Naive thymus-derived CD4-positive, alpha-beta T cell (primary cell): ENCODE data around the gene KCNA10. TPM values are rescaled to one million over a fixed set of nuclear protein-coding genes. Genes with fewer than 3 reads are reported as not detected.

Source experiments
- ATAC-seq: fragments of 150-1000 bp; cut with Tn5 transposase; 2 replicates; pipeline ENCODE4 v1.10.0; 2021; ENCODE audit warnings: mild to moderate bottlenecking, moderate library complexity
- CTCF ChIA-PET: fragments of 350-600 bp; sonication (Branson Sonifier 250); formaldehyde crosslinking; loops from one replicate; lab custom pipeline; 2021; ENCODE audit warnings: antibody characterized with exemption; lab: Charles Lee
- POLR2A ChIA-PET: fragments of 350-600 bp; sonication (Branson Sonifier 250); formaldehyde crosslinking; loops from one replicate; lab custom pipeline; 2021; ENCODE audit warnings: antibody characterized with exemption, inconsistent platforms; lab: Charles Lee
- DNase-seq, 9 donors: peaks; one replicate each; pipeline versions ENCODE4 v3.0.0 to v3.0.0-alpha.2; 2020 to 2022; ENCODE audit warnings: mixed read lengths in 1 of 9
- H3K27ac ChIP-seq: one replicate; pipeline ENCODE4 v1.7.0; 2013; ENCODE audit warnings: mild to moderate bottlenecking, low read depth, low read length, moderate library complexity
- H3K27me3 ChIP-seq, 2 donors: one replicate each; pipeline ENCODE4 v1.7.0; 2013; ENCODE audit warnings: low read length in 2 of 2, mild to moderate bottlenecking in 2 of 2, moderate library complexity in 2 of 2; ENCODE audit not compliant: control insufficient read depth in 2 of 2, insufficient read depth in 2 of 2
- H3K36me3 ChIP-seq, 3 experiments: 1 replicate in 2 of 3; 2 replicates in 1 of 3; pipeline ENCODE4 v1.7.0; 2013; ENCODE audit warnings: low read length in 3 of 3, mild to moderate bottlenecking in 3 of 3, moderate library complexity in 1 of 3; ENCODE audit not compliant: insufficient read depth in 3 of 3, control insufficient read depth in 2 of 3
- H3K4me1 ChIP-seq, 2 donors: one replicate each; pipeline ENCODE4 v1.7.0; 2013; ENCODE audit warnings: low read length in 2 of 2, mild to moderate bottlenecking in 2 of 2, moderate library complexity in 1 of 2; ENCODE audit not compliant: control insufficient read depth in 2 of 2, insufficient read depth in 2 of 2
- H3K4me3 ChIP-seq: 2 replicates; pipeline ENCODE4 v1.7.0; 2013; ENCODE audit warnings: mild to moderate bottlenecking, low read length
- H3K9me3 ChIP-seq, 3 experiments: 1 replicate in 2 of 3; 2 replicates in 1 of 3; pipeline ENCODE4 v1.7.0; 2013; ENCODE audit warnings: low read length in 3 of 3; ENCODE audit not compliant: control insufficient read depth in 2 of 3
- H3K27ac Mint-ChIP-seq, 9 donors: one replicate each; pipeline ENCODE4 v1.8.0; 2020 to 2022; ENCODE audit warnings: mixed read lengths in 9 of 9, mild to moderate bottlenecking in 8 of 9, moderate library complexity in 5 of 9, inconsistent platforms in 2 of 9
- H3K27me3 Mint-ChIP-seq, 5 donors: one replicate each; pipeline ENCODE4 v1.8.0; 2021 to 2022; ENCODE audit warnings: mixed read lengths in 5 of 5, mild to moderate bottlenecking in 1 of 5
- H3K36me3 Mint-ChIP-seq, 5 donors: one replicate each; pipeline ENCODE4 v1.8.0; 2020 to 2022; ENCODE audit warnings: mixed read lengths in 5 of 5, mild to moderate bottlenecking in 3 of 5, inconsistent platforms in 1 of 5
- H3K4me1 Mint-ChIP-seq, 7 donors: one replicate each; pipeline ENCODE4 v1.8.0; 2020 to 2022; ENCODE audit warnings: mixed read lengths in 7 of 7, mild to moderate bottlenecking in 3 of 7, inconsistent platforms in 1 of 7
- H3K4me3 Mint-ChIP-seq, 10 donors: one replicate each; pipeline ENCODE4 v1.8.0; 2020 to 2022; ENCODE audit warnings: mild to moderate bottlenecking in 10 of 10, mixed read lengths in 10 of 10, moderate library complexity in 6 of 10, inconsistent platforms in 2 of 10
- H3K9me3 Mint-ChIP-seq, 11 donors: one replicate each; pipeline ENCODE4 v1.8.0; 2020 to 2022; ENCODE audit warnings: mixed read lengths in 11 of 11, mild to moderate bottlenecking in 4 of 11, inconsistent platforms in 1 of 11, moderate library complexity in 1 of 11
- intact Hi-C, 2 donors: fragments of 100-400 bp; cut with micrococcal nuclease; formaldehyde crosslinking; loops; one replicate each; pipeline ENCODE4 v1.15.1; 2023
- polyA plus RNA-seq, 2 donors: library from polyadenylated mRNA; unstranded; fragments of 300-500 nt; fragmentation: Illumina TruSeq; gene quantifications; one replicate each; pipeline ENCODE4 v1.2.3, GENCODE V29; 2021
- total RNA-seq, 6 experiments: library from RNA in 5 of 6; stranded (reverse) in 5 of 6; gene quantifications; 1 replicate in 5 of 6; 2 replicates in 1 of 6; pipeline ENCODE4 v1.2.3 and lab custom pipeline; 2021 to 2026

Gene KCNA10
- total and polyA plus RNA-seq, 7 experiments from 2014 or later = not detected

DNA sequence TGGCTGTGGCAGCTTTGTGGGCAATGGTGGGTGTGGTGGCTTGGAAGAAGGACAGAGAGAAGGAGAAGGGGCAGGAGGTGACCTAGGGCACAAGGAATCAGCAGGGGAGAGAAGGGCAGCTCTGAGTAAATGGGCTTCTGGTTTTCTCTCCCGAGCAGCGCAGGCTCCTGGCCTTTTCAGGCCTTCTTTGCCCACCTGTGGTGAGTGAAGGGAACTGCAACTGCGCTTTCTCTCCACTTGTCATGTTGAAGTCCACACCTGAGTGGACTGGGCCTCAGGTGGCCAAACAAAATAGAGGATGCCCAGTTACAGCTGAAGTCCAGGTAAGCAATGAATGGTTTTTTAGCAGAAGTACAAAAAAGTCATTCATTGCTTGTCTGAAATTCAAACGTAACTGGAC is 29.4 kb upstream of the KCNA10 start:
- no peak overlapping the region for H3K4me3 Mint-ChIP-seq
- no peaks in the 10 kb centered on the region for H3K36me3 ChIP-seq
- H3K27me3 Mint-ChIP-seq = peaks cover 20 to 50% (median 39%) of the 10 kb centered on the region in 5 donors
- no peak overlapping the region for H3K27ac Mint-ChIP-seq
- CTCF ChIA-PET = no interaction called here
- no peaks in the 10 kb centered on the region for H3K4me1 ChIP-seq
- no peak overlapping the region for H3K4me3 ChIP-seq
- H3K27me3 ChIP-seq = no peaks in the 10 kb centered on the region
- H3K9me3 ChIP-seq = no peaks in the 10 kb centered on the region
- no peaks in the 10 kb centered on the region for H3K4me1 Mint-ChIP-seq
- ATAC-seq = no peak
- no peak overlapping the region for H3K27ac ChIP-seq
- DNase-seq = no peak
- POLR2A ChIA-PET = no interaction called here
- intact Hi-C loops = no loop called here
- peaks cover 0 to 3% (median 0%) of the 10 kb centered on the region in 11 donors for H3K9me3 Mint-ChIP-seq
- peaks cover 0 to 4% (median 0%) of the 10 kb centered on the region in 5 donors for H3K36me3 Mint-ChIP-seq

DNA sequence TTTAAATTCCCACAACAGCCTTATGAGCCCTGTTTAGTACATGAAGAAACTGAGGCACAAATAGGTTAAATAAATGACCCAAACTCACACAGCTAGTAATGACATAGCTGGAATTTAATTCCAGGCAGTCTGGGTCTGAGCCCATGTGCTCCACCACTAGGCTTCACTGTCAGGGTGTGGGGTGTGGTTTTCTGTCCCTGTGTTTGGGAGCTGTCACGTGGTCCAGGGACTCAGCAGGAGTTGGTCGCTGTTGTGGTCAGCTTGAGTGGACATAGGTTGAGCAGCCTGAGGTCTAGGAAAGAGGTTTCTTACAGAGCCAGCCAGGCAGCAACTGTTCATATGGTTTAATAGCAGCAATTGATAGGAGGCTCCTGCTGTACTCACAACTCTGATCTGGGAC is 28.0 kb upstream of the KCNA10 start:
- H3K36me3 ChIP-seq = no peaks in the 10 kb centered on the region
- Mint-ChIP-seq H3K36me3 (no peaks in the 10 kb centered on the region), H3K27ac (no peak overlapping the region), H3K9me3 (peaks cover 0 to 3% (median 0%) of the 10 kb centered on the region in 11 donors), H3K27me3 (peaks cover 16 to 41% (median 25%) of the 10 kb centered on the region in 5 donors), H3K4me3 (no peak overlapping the region), H3K4me1 (no peaks in the 10 kb centered on the region)
- ATAC-seq = no peak
- intact Hi-C loops = no loop called here
- H3K27me3 ChIP-seq = no peaks in the 10 kb centered on the region
- H3K27ac ChIP-seq = no peak overlapping the region
- H3K9me3 ChIP-seq = no peaks in the 10 kb centered on the region
- H3K4me3 ChIP-seq = no peak overlapping the region
- CTCF ChIA-PET = interaction anchor here (0.5 kb wide), 1 partner anchor 219 kb away, joined by 3 read pairs; no protein-coding TSS in a partner anchor
- no peak for DNase-seq
- H3K4me1 ChIP-seq = no peaks in the 10 kb centered on the region
- POLR2A ChIA-PET = no interaction called here

DNA sequence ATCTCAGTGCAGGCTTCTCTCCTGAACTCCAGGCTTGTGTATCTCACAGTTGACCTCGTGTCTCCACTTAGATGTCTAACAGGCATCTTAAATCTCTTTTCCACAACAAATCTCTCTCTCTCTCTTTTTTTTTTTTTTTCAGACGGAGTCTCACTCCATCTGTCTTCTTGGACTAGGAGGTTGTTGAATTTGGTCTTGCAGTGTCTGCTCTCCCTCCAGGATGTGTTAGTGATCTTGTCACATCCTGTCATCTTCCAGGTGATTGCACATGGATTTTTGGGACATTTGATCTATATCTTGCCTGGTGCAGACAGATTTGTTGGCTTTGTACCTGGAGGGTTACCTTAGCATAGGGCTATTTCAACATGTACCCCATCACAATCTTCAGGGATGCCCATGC is 26.5 kb upstream of the KCNA10 start:
- peaks cover 12 to 29% (median 16%) of the 10 kb centered on the region in 5 donors for H3K27me3 Mint-ChIP-seq
- ATAC-seq = no peak

DNA sequence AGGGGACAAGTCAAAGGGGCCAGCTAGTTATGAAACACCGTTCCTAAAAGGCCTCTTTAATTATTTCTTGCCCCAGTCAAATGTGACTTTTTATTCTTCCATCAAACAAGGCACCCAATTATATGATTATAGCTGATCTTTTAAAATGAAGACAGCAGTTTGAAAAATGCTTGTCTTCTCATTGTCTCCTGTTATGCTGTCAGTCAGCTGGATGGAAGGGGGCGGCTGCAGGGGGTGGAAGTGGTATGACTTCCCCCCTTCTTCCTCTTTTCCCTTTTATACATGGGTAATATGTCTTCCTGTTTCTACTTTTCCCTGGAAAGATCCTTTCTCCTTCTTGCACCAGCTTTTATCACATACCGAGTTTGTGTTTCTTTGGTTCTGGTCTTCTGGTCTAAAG is 25.8 kb upstream of the KCNA10 start:
- ChIA-PET POLR2A (interaction anchor here (0.7 kb wide), 1 partner anchor 19 kb away, joined by 3 read pairs; no protein-coding TSS in a partner anchor), CTCF (no interaction called here)
- no peaks in the 10 kb centered on the region for H3K4me1 ChIP-seq
- Mint-ChIP-seq H3K36me3 (no peaks in the 10 kb centered on the region), H3K4me3 (no peak overlapping the region), H3K4me1 (no peaks in the 10 kb centered on the region), H3K27ac (no peak overlapping the region), H3K9me3 (peaks cover 0 to 3% (median 0%) of the 10 kb centered on the region in 11 donors), H3K27me3 (peaks cover 10 to 28% (median 16%) of the 10 kb centered on the region in 5 donors)
- ATAC-seq (no peak), DNase-seq (no peak)
- H3K9me3 ChIP-seq = no peaks in the 10 kb centered on the region
- intact Hi-C loops = no loop called here
- H3K27ac ChIP-seq = no peak overlapping the region
- no peaks in the 10 kb centered on the region for H3K36me3 ChIP-seq
- H3K4me3 ChIP-seq = no peak overlapping the region
- H3K27me3 ChIP-seq = no peaks in the 10 kb centered on the region

More for the DNA sequence above, 26.5 kb upstream of the KCNA10 start:
- H3K36me3 Mint-ChIP-seq = no peaks in the 10 kb centered on the region
- ChIA-PET POLR2A (no interaction called here), CTCF (no interaction called here)
- H3K27ac Mint-ChIP-seq = no peak overlapping the region
- Histone ChIP-seq H3K9me3 (no peaks in the 10 kb centered on the region), H3K36me3 (no peaks in the 10 kb centered on the region), H3K27ac (no peak overlapping the region), H3K4me3 (no peak overlapping the region), H3K4me1 (no peaks in the 10 kb centered on the region), H3K27me3 (no peaks in the 10 kb centered on the region)
- no peak overlapping the region for H3K4me3 Mint-ChIP-seq
- no peaks in the 10 kb centered on the region for H3K4me1 Mint-ChIP-seq
- intact Hi-C loops = no loop called here
- DNase-seq = no peak
- H3K9me3 Mint-ChIP-seq = peaks cover 0 to 3% (median 0%) of the 10 kb centered on the region in 11 donors

DNA sequence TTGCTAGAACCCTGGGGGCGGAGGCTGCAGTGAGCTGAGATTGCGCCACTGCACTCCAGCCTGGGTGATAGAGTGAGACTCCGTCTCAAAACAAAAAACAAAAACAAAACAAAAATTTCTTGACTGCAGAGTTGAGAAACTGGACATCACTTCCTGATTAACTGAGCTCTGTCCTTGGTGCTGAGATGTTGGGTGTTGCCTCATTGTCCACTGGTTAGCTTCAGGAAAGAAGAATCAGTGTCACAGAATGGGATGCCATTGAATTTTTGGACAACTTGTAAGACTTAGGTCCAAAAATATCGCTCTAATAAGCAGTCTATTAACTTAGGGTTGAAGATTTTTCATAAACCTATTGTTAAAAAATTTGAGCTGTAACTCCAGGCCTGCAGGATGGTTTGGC is 23.8 kb upstream of the KCNA10 start:
- ATAC-seq (no peak), DNase-seq (no peak)
- H3K36me3 ChIP-seq = no peaks in the 10 kb centered on the region
- no peaks in the 10 kb centered on the region for H3K9me3 ChIP-seq
- POLR2A ChIA-PET = no interaction called here
- Mint-ChIP-seq H3K4me3 (no peak overlapping the region), H3K27me3 (peaks cover 10 to 22% (median 16%) of the 10 kb centered on the region in 5 donors), H3K9me3 (no peaks in the 10 kb centered on the region), H3K36me3 (no peaks in the 10 kb centered on the region), H3K4me1 (no peaks in the 10 kb centered on the region), H3K27ac (no peak overlapping the region)
- no peak overlapping the region for H3K4me3 ChIP-seq
- H3K27me3 ChIP-seq = no peaks in the 10 kb centered on the region
- CTCF ChIA-PET = interaction anchor here (1.3 kb wide), 1 partner anchor 46 kb away, joined by 4 read pairs; no protein-coding TSS in a partner anchor
- no peak overlapping the region for H3K27ac ChIP-seq
- intact Hi-C loops = no loop called here
- H3K4me1 ChIP-seq = no peaks in the 10 kb centered on the region

DNA sequence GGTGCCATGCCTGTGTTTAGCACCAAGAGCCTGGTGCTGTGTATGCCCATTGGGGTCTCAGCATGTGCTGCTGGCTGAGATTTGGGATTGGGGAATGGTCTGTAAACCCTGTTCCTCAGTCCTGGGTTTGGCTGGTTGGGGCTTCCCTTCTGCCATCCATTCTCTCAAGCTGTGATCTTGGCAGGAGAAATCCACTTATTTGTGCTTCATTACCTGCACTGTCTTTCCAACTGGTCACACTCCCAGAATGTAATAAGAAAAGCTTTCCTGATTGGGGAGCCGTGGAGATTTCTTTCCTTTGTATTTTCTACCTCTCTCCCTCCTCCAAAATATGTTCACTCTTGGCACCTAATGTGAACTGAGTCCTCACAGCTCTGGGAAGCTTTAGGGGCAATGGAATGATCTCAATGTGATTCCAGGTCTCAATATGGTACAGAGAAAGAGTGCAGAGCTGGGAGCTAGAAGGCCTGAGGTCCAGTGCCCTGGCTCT is 23.0 kb upstream of the KCNA10 start:
- Mint-ChIP-seq H3K9me3 (no peaks in the 10 kb centered on the region), H3K27ac (no peak overlapping the region), H3K27me3 (peaks cover 9 to 22% (median 16%) of the 10 kb centered on the region in 5 donors), H3K4me1 (no peaks in the 10 kb centered on the region), H3K36me3 (no peaks in the 10 kb centered on the region), H3K4me3 (no peak overlapping the region)
- no peaks in the 10 kb centered on the region for H3K27me3 ChIP-seq
- H3K27ac ChIP-seq = no peak overlapping the region
- CTCF ChIA-PET = no interaction called here
- POLR2A ChIA-PET = no interaction called here
- DNase-seq = no peak
- no peak overlapping the region for H3K4me3 ChIP-seq
- no peaks in the 10 kb centered on the region for H3K4me1 ChIP-seq
- intact Hi-C loops = no loop called here
- ATAC-seq = no peak
- no peaks in the 10 kb centered on the region for H3K36me3 ChIP-seq
- no peaks in the 10 kb centered on the region for H3K9me3 ChIP-seq
